Measurements from ENCODE around the gene UTS2. TPM values are rescaled to one million over a fixed set of nuclear protein-coding genes. Genes with fewer than 3 reads are reported as not detected.

UTS2 gene
- total RNA-seq, 2 donors from 2014 or later, result 0.58 TPM; not detected in 1

GRCh38 chr1:7853684-7854026 is 790 bp upstream of the UTS2 start:
- peaks cover 6% of the 10 kb centered on the region for H3K4me1 Mint-ChIP-seq
- no peak overlapping the region for H3K27ac Mint-ChIP-seq
- H3K36me3 Mint-ChIP-seq (ENCODE audit: low read depth), result no peaks in the 10 kb centered on the region
- peaks cover 4% of the 10 kb centered on the region for H3K27me3 Mint-ChIP-seq
- H3K9me3 Mint-ChIP-seq, result no peaks in the 10 kb centered on the region
- H3K4me3 Mint-ChIP-seq, result no peak overlapping the region
- ATAC-seq (replicated peaks), result no peak

GRCh38 chr1:7850786-7851185 is 2.1 kb downstream of the UTS2 start:
- ATAC-seq (replicated peaks), result no peak
- no peaks in the 10 kb centered on the region for H3K36me3 Mint-ChIP-seq (ENCODE audit: low read depth)
- H3K4me1 Mint-ChIP-seq, result no peaks in the 10 kb centered on the region
- H3K9me3 Mint-ChIP-seq, result no peaks in the 10 kb centered on the region
- no peak overlapping the region for H3K27ac Mint-ChIP-seq
- H3K27me3 Mint-ChIP-seq, result no peaks in the 10 kb centered on the region
- H3K4me3 Mint-ChIP-seq, result no peak overlapping the region

GRCh38 chr1:7847599-7847998 is 5.3 kb downstream of the UTS2 start:
- Mint-ChIP-seq H3K9me3 (no peaks in the 10 kb centered on the region), H3K27ac (no peak overlapping the region), H3K4me3 (no peak overlapping the region), H3K4me1 (no peaks in the 10 kb centered on the region), H3K36me3 (ENCODE audit: low read depth) (peaks cover 18% of the 10 kb centered on the region), H3K27me3 (no peaks in the 10 kb centered on the region)
- no peak for ATAC-seq (replicated peaks)

GRCh38 chr1:7846656-7847055 is 6.2 kb downstream of the UTS2 start:
- H3K36me3 Mint-ChIP-seq (ENCODE audit: low read depth), result peaks cover 19% of the 10 kb centered on the region
- no peaks in the 10 kb centered on the region for H3K27me3 Mint-ChIP-seq
- no peak for ATAC-seq (replicated peaks)
- no peak overlapping the region for H3K4me3 Mint-ChIP-seq
- H3K27ac Mint-ChIP-seq, result no peak overlapping the region
- H3K4me1 Mint-ChIP-seq, result no peaks in the 10 kb centered on the region
- no peaks in the 10 kb centered on the region for H3K9me3 Mint-ChIP-seq

- Mint-ChIP-seq H3K9me3 (no peaks in the 10 kb centered on the region), H3K27ac (no peak overlapping the region), H3K4me3 (no peak overlapping the region), H3K27me3 (no peaks in the 10 kb centered on the region), H3K36me3 (ENCODE audit: low read depth) (peaks cover 26% of the 10 kb centered on the region), H3K4me1 (no peaks in the 10 kb centered on the region)
- no peak for ATAC-seq (replicated peaks)
Observed at GRCh38 chr1:7845761-7846160, 7.1 kb downstream of the UTS2 start.

- Mint-ChIP-seq H3K36me3 (ENCODE audit: low read depth) (peaks cover 58% of the 10 kb centered on the region), H3K27ac (no peak overlapping the region), H3K4me1 (no peaks in the 10 kb centered on the region), H3K9me3 (peaks cover 5% of the 10 kb centered on the region), H3K4me3 (no peak overlapping the region), H3K27me3 (no peaks in the 10 kb centered on the region)
- ATAC-seq (replicated peaks), result peak; percentile 75
Observed at GRCh38 chr1:7842517-7842916, 10.3 kb downstream of the UTS2 start.

GRCh38 chr1:7839526-7839925 is 13.3 kb downstream of the UTS2 start:
- H3K4me3 Mint-ChIP-seq, result no peak overlapping the region
- peaks cover 85% of the 10 kb centered on the region for H3K36me3 Mint-ChIP-seq (ENCODE audit: low read depth)
- no peaks in the 10 kb centered on the region for H3K4me1 Mint-ChIP-seq
- no peaks in the 10 kb centered on the region for H3K27me3 Mint-ChIP-seq
- H3K27ac Mint-ChIP-seq, result no peak overlapping the region
- H3K9me3 Mint-ChIP-seq, result peaks cover 5% of the 10 kb centered on the region
- ATAC-seq (replicated peaks), result no peak

- no peak overlapping the region for H3K4me3 Mint-ChIP-seq
- H3K27ac Mint-ChIP-seq, result no peak overlapping the region
- no peak for ATAC-seq (replicated peaks)
- H3K27me3 Mint-ChIP-seq, result no peaks in the 10 kb centered on the region
- no peaks in the 10 kb centered on the region for H3K4me1 Mint-ChIP-seq
- peaks cover 5% of the 10 kb centered on the region for H3K9me3 Mint-ChIP-seq
- H3K36me3 Mint-ChIP-seq (ENCODE audit: low read depth), result peaks cover 84% of the 10 kb centered on the region
Observed at GRCh38 chr1:7838714-7839113, 14.2 kb downstream of the UTS2 start.

- Mint-ChIP-seq H3K27ac (no peak overlapping the region), H3K4me3 (no peak overlapping the region), H3K36me3 (ENCODE audit: low read depth) (peaks cover 76% of the 10 kb centered on the region), H3K9me3 (no peaks in the 10 kb centered on the region), H3K27me3 (no peaks in the 10 kb centered on the region), H3K4me1 (peaks cover 4% of the 10 kb centered on the region)
- no peak for ATAC-seq (replicated peaks)
Observed at GRCh38 chr1:7833035-7833434, 19.8 kb downstream of the UTS2 start.

- no peak overlapping the region for H3K4me3 Mint-ChIP-seq
- ATAC-seq (replicated peaks), result no peak
- H3K27ac Mint-ChIP-seq, result no peak overlapping the region
- H3K27me3 Mint-ChIP-seq, result no peaks in the 10 kb centered on the region
- H3K9me3 Mint-ChIP-seq, result no peaks in the 10 kb centered on the region
- H3K4me1 Mint-ChIP-seq, result peaks cover 4% of the 10 kb centered on the region
- peaks cover 76% of the 10 kb centered on the region for H3K36me3 Mint-ChIP-seq (ENCODE audit: low read depth)
Observed at GRCh38 chr1:7831458-7831857, 21.4 kb downstream of the UTS2 start.

- Mint-ChIP-seq H3K9me3 (no peaks in the 10 kb centered on the region), H3K27me3 (no peaks in the 10 kb centered on the region), H3K4me3 (peak overlapping the region; percentile 81), H3K36me3 (ENCODE audit: low read depth) (peaks cover 66% of the 10 kb centered on the region), H3K27ac (peak overlapping the region; percentile 84), H3K4me1 (peaks cover 4% of the 10 kb centered on the region)
- peak; percentile 85 for ATAC-seq (replicated peaks)
Observed at GRCh38 chr1:7827126-7827955, 25.5 kb downstream of the UTS2 start.

- Mint-ChIP-seq H3K27ac (peak overlapping the region; percentile 84), H3K4me3 (peak overlapping the region; percentile 81), H3K27me3 (no peaks in the 10 kb centered on the region), H3K4me1 (peaks cover 4% of the 10 kb centered on the region), H3K9me3 (no peaks in the 10 kb centered on the region), H3K36me3 (ENCODE audit: low read depth) (peaks cover 69% of the 10 kb centered on the region)
- no peak for ATAC-seq (replicated peaks)
Observed at GRCh38 chr1:7826363-7826762, 26.5 kb downstream of the UTS2 start.

- Mint-ChIP-seq H3K27me3 (no peaks in the 10 kb centered on the region), H3K36me3 (ENCODE audit: low read depth) (peaks cover 69% of the 10 kb centered on the region), H3K4me1 (no peaks in the 10 kb centered on the region), H3K27ac (no peak overlapping the region), H3K9me3 (no peaks in the 10 kb centered on the region), H3K4me3 (no peak overlapping the region)
- no peak for ATAC-seq (replicated peaks)
Observed at GRCh38 chr1:7824701-7825100, 28.2 kb downstream of the UTS2 start.

- no peak overlapping the region for H3K27ac Mint-ChIP-seq
- no peak overlapping the region for H3K4me3 Mint-ChIP-seq
- H3K9me3 Mint-ChIP-seq, result no peaks in the 10 kb centered on the region
- no peaks in the 10 kb centered on the region for H3K27me3 Mint-ChIP-seq
- peaks cover 49% of the 10 kb centered on the region for H3K36me3 Mint-ChIP-seq (ENCODE audit: low read depth)
- ATAC-seq (replicated peaks), result no peak
- H3K4me1 Mint-ChIP-seq, result no peaks in the 10 kb centered on the region
Observed at GRCh38 chr1:7821282-7821681, 31.6 kb downstream of the UTS2 start.

- no peak overlapping the region for H3K27ac Mint-ChIP-seq
Observed at GRCh38 chr1:7813677-7814373, 39.0 kb downstream of the UTS2 start.

More at GRCh38 chr1:7813677-7814373, 39.0 kb downstream of the UTS2 start:
- H3K36me3 Mint-ChIP-seq (ENCODE audit: low read depth), result peaks cover 40% of the 10 kb centered on the region
- no peaks in the 10 kb centered on the region for H3K4me1 Mint-ChIP-seq
- H3K27me3 Mint-ChIP-seq, result no peaks in the 10 kb centered on the region
- no peak for ATAC-seq (replicated peaks)
- H3K4me3 Mint-ChIP-seq, result no peak overlapping the region
- H3K9me3 Mint-ChIP-seq, result peaks cover 11% of the 10 kb centered on the region

Data from activated T-helper 17 cell treated with anti-CD3 and anti-CD28 coated beads, Interleukin-2, amount 50 U/mL, for 72 hours (primary cell).